HepG2 (cell line): Measurements from ENCODE around the gene TARS3. TPM values are rescaled to one million over a fixed set of nuclear protein-coding genes. Genes with fewer than 3 reads are reported as not detected.

Experiments
- CREM ChIP-seq, 2 experiments: sonication (generic) in 1 of 2; formaldehyde crosslinking in 1 of 2; IDR thresholded peaks; 2 replicates each; pipeline versions ENCODE4 v1.4.0 to v1.6.1; 2016 to 2020; ENCODE audit warnings: antibody characterized with exemption in 1 of 2, mild to moderate bottlenecking in 1 of 2, missing genetic modification reagents in 1 of 2
- E2F2 ChIP-seq: sonication (generic); formaldehyde crosslinking; IDR thresholded peaks from 2 replicates; pipeline ENCODE4 v1.4.0; 2020; ENCODE audit warnings: missing genetic modification reagents, borderline replicate concordance
- ELF4 ChIP-seq: sonication (generic); formaldehyde crosslinking; IDR thresholded peaks from 2 replicates; pipeline ENCODE4 v1.5.0; 2020; ENCODE audit warnings: missing genetic modification reagents, mild to moderate bottlenecking, moderate library complexity, borderline replicate concordance
- FOSL1 ChIP-seq: sonication (generic); formaldehyde crosslinking; IDR thresholded peaks from 2 replicates; pipeline ENCODE4 v1.9.0; 2021; ENCODE audit warnings: missing genetic modification reagents, borderline replicate concordance
- HDAC1 ChIP-seq: sonication (generic); formaldehyde crosslinking; IDR thresholded peaks from 2 replicates; pipeline ENCODE4 v1.5.1; 2020; ENCODE audit warnings: mild to moderate bottlenecking, missing genetic modification reagents
- JUN ChIP-seq: sonication (generic); formaldehyde crosslinking; IDR thresholded peaks from 2 replicates; pipeline ENCODE4 v1.4.0; 2020; ENCODE audit warnings: mild to moderate bottlenecking, missing genetic modification reagents
- KMT2A ChIP-seq: sonication (generic); formaldehyde crosslinking; IDR thresholded peaks from 2 replicates; pipeline ENCODE4 v1.4.0; 2020; ENCODE audit warnings: missing genetic modification reagents
- SP1 ChIP-seq, 2 experiments: fragments of 450-650 bp in 1 of 2; sonication (generic) in 1 of 2; formaldehyde crosslinking in 1 of 2; IDR thresholded peaks; 2 replicates each; pipeline versions ENCODE4 v1.4.0 to v1.6.1; 2016 to 2020; ENCODE audit warnings: missing genetic modification reagents in 1 of 2
- ZNF510 ChIP-seq: sonication (generic); formaldehyde crosslinking; IDR thresholded peaks from 2 replicates; pipeline ENCODE4 v1.4.0; 2020; ENCODE audit warnings: low read depth, mild to moderate bottlenecking, missing genetic modification reagents
- ZNF556 ChIP-seq: sonication (generic); formaldehyde crosslinking; IDR thresholded peaks from 2 replicates; pipeline ENCODE4 v1.4.0; 2020; ENCODE audit warnings: mild to moderate bottlenecking, missing genetic modification reagents, borderline replicate concordance
- polyA plus RNA-seq, 8 experiments: library from polyadenylated mRNA; depleted of rRNA in 3 of 8; stranded (reverse) in 7 of 8; unstranded in 1 of 8; fragments of >200 nt; fragmentation: Illumina TruSeq in 4 of 8; extraction: Trizol in 4 of 8; gene quantifications; 2 replicates each; pipeline versions ENCODE4 v1.2.1 to v1.2.3, GENCODE V29; 2011 to 2016; ENCODE audit warnings: low read depth in 4 of 8, missing spikeins in 1 of 8, mixed read lengths in 1 of 8; ENCODE audit not compliant: insufficient read depth in 1 of 8
- total RNA-seq, 5 experiments: library from RNA; depleted of rRNA; stranded (reverse); fragments of >200 nt; fragmentation: Illumina TruSeq; extraction: Trizol; gene quantifications; 2 replicates each; pipeline ENCODE4 v1.2.3, GENCODE V29; 2016; ENCODE audit warnings: low read depth in 1 of 5
- TF ChIP-seq, protein P1 (sequence below), 2 experiments: sonication (generic) in 1 of 2; formaldehyde crosslinking in 1 of 2; IDR thresholded peaks; 2 replicates each; pipeline versions ENCODE4 v1.6.1 to v1.9.0; 2014 to 2022; ENCODE audit warnings: antibody characterized with exemption in 1 of 2, borderline replicate concordance in 1 of 2, inconsistent platforms in 1 of 2, low read depth in 1 of 2, missing genetic modification reagents in 1 of 2
- TF ChIP-seq, protein P2 (sequence below): sonication (generic); formaldehyde crosslinking; IDR thresholded peaks from 2 replicates; pipeline ENCODE4 v1.4.0; 2020; ENCODE audit warnings: missing genetic modification reagents, borderline replicate concordance
- TF ChIP-seq, protein P3 (sequence below), 2 experiments: fragments of 450-650 bp in 1 of 2; sonication (generic) in 1 of 2; formaldehyde crosslinking; IDR thresholded peaks; 2 replicates each; pipeline versions ENCODE4 v1.5.0 to v1.8.0; 2020 to 2022; ENCODE audit warnings: mild to moderate bottlenecking in 1 of 2, missing genetic modification reagents in 1 of 2

The TARS3 gene
- total and polyA plus RNA-seq, 2 of the 13 experiments (the other 11 are each of a cell fraction or from before 2014, with no cell fraction given), result 4.1 to 11.7 TPM

GRCh38 chr15:101652098-101652785, 72.0 kb downstream of the TARS3 start, which contains the start of gene TM2D3 (continued):
- TF ChIP-seq, protein P1, sequence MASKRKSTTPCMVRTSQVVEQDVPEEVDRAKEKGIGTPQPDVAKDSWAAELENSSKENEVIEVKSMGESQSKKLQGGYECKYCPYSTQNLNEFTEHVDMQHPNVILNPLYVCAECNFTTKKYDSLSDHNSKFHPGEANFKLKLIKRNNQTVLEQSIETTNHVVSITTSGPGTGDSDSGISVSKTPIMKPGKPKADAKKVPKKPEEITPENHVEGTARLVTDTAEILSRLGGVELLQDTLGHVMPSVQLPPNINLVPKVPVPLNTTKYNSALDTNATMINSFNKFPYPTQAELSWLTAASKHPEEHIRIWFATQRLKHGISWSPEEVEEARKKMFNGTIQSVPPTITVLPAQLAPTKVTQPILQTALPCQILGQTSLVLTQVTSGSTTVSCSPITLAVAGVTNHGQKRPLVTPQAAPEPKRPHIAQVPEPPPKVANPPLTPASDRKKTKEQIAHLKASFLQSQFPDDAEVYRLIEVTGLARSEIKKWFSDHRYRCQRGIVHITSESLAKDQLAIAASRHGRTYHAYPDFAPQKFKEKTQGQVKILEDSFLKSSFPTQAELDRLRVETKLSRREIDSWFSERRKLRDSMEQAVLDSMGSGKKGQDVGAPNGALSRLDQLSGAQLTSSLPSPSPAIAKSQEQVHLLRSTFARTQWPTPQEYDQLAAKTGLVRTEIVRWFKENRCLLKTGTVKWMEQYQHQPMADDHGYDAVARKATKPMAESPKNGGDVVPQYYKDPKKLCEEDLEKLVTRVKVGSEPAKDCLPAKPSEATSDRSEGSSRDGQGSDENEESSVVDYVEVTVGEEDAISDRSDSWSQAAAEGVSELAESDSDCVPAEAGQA (IDR thresholded peaks at IDR 0.05; ENCODE audit: low read depth), result peak; percentile 70
- TF ChIP-seq, protein P1 (CRISPR knock-in tag; IDR thresholded peaks at IDR 0.05; ENCODE audit: borderline replicate concordance), result no peak
- TF ChIP-seq ZNF556 (peak; percentile 78; the same call in 1 of the 2 replicates), E2F2 (no peak; the same call in 1 of the 2 replicates), JUN (CRISPR knock-in tag) (no peak), FOSL1 (CRISPR knock-in tag) (0 out of 2 replicates have a peak, but pooled peaks have one; percentile 9), KMT2A (CRISPR knock-in tag) (peak; percentile 95; the same call in 1 of the 2 replicates), ZNF510 (0 out of 2 replicates have a peak, but pooled peaks have one; percentile 36), HDAC1 (peak; percentile 95), ELF4 (peak; percentile 90), CREM (IDR thresholded peaks at IDR 0.05) (no peak), CREM (CRISPR knock-in tag; IDR thresholded peaks at IDR 0.05) (no peak), SP1 (IDR thresholded peaks at IDR 0.05) (no peak), SP1 (CRISPR knock-in tag; IDR thresholded peaks at IDR 0.05) (peak; percentile 19; the same call in 1 of the 2 replicates)
- TF ChIP-seq, protein P2, sequence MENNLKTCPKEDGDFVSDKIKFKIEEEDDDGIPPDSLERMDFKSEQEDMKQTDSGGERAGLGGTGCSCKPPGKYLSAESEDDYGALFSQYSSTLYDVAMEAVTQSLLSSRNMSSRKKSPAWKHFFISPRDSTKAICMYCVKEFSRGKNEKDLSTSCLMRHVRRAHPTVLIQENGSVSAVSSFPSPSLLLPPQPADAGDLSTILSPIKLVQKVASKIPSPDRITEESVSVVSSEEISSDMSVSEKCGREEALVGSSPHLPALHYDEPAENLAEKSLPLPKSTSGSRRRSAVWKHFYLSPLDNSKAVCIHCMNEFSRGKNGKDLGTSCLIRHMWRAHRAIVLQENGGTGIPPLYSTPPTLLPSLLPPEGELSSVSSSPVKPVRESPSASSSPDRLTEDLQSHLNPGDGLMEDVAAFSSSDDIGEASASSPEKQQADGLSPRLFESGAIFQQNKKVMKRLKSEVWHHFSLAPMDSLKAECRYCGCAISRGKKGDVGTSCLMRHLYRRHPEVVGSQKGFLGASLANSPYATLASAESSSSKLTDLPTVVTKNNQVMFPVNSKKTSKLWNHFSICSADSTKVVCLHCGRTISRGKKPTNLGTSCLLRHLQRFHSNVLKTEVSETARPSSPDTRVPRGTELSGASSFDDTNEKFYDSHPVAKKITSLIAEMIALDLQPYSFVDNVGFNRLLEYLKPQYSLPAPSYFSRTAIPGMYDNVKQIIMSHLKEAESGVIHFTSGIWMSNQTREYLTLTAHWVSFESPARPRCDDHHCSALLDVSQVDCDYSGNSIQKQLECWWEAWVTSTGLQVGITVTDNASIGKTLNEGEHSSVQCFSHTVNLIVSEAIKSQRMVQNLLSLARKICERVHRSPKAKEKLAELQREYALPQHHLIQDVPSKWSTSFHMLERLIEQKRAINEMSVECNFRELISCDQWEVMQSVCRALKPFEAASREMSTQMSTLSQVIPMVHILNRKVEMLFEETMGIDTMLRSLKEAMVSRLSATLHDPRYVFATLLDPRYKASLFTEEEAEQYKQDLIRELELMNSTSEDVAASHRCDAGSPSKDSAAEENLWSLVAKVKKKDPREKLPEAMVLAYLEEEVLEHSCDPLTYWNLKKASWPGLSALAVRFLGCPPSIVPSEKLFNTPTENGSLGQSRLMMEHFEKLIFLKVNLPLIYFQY (CRISPR knock-in tag), result peak; percentile 89; the same call in 1 of the 2 replicates
- TF ChIP-seq, protein P3, sequence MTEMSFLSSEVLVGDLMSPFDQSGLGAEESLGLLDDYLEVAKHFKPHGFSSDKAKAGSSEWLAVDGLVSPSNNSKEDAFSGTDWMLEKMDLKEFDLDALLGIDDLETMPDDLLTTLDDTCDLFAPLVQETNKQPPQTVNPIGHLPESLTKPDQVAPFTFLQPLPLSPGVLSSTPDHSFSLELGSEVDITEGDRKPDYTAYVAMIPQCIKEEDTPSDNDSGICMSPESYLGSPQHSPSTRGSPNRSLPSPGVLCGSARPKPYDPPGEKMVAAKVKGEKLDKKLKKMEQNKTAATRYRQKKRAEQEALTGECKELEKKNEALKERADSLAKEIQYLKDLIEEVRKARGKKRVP (CRISPR knock-in tag; IDR thresholded peaks at IDR 0.05), result peak in 1 of 2 experiments; percentile 36; a peak in 2 of 4 replicates
